ENCODE results near the gene COPB1. TPM values are rescaled to one million over a fixed set of nuclear protein-coding genes. Genes with fewer than 3 reads are reported as not detected.

Gene COPB1
- polyA plus RNA-seq, 4 donors, result 66.3 to 117 (median 89.8) TPM

DNA sequence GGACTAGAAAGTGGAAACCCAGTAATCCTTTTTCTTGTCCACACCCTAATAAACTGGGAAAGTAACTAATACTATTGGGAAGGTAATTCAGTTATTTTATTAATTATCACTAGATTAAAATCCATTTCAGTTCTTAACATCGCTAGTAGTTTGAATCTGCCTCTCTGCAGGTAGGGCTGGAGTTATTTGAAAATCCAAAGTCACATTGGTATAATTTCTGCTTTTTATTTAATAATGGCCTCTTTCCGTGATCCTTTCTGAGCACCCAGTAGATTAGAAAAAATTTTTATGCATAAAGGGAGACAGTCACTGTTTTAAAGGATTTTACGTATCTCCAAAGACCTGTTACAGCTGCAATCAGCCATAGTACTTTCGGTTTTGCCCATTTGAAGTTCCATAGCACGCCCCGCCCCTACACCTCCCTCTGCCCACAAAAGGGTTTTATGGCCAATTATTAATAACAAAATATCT lies 605 bp upstream of the COPB1 start:
- no peaks in the 10 kb centered on the region for H3K27me3 ChIP-seq (ENCODE audit: control insufficient read depth in 3 of 3, insufficient read depth in 3 of 3, low read length in 3 of 3)
- no peaks in the 10 kb centered on the region for H3K4me1 ChIP-seq (ENCODE audit: control insufficient read depth in 3 of 3, insufficient read depth in 2 of 3, low read depth in 1 of 3, low read length in 2 of 3)
- H3K4me3 ChIP-seq (ENCODE audit: low read depth in 1 of 3, low read length in 3 of 3), result peak overlapping the region in 2 of 3 donors; percentile 80 to 95
- WGBS, 3 donors, result 0 to 1% (median 1%) methylated on average over 6 of the region's 6 CpGs
- peak overlapping the region; percentile 83 to 99 (median 91) for H3K27ac ChIP-seq (ENCODE audit: low read depth in 1 of 3, low read length in 2 of 3)
- FAIRE-seq (no peak), DNase-seq (peak; percentile 77 to 82)
- H3K36me3 ChIP-seq (ENCODE audit: control insufficient read depth in 3 of 3, insufficient read depth in 2 of 3, low read depth in 1 of 3, low read length in 3 of 3), result peaks cover 4 to 7% (median 4%) of the 10 kb centered on the region in 3 donors
- no peaks in the 10 kb centered on the region for H3K9me3 ChIP-seq (ENCODE audit: control insufficient read depth in 2 of 2, insufficient read depth in 1 of 2, low read depth in 1 of 2, low read length in 1 of 2)

GRCh38 chr11:14499178-14499559 lies 442 bp downstream of the COPB1 start:
- WGBS, 3 donors, result 0 to 1% (median 1%) methylated on average over 18 to 19 of the region's 19 CpGs
- Histone ChIP-seq H3K36me3 (ENCODE audit: control insufficient read depth in 3 of 3, insufficient read depth in 2 of 3, low read depth in 1 of 3, low read length in 3 of 3) (peaks cover 3 to 7% (median 5%) of the 10 kb centered on the region in 3 donors), H3K9me3 (ENCODE audit: control insufficient read depth in 2 of 2, insufficient read depth in 1 of 2, low read depth in 1 of 2, low read length in 1 of 2) (no peaks in the 10 kb centered on the region), H3K4me1 (ENCODE audit: control insufficient read depth in 3 of 3, insufficient read depth in 2 of 3, low read depth in 1 of 3, low read length in 2 of 3) (no peaks in the 10 kb centered on the region), H3K27ac (ENCODE audit: low read depth in 1 of 3, low read length in 2 of 3) (peak overlapping the region; percentile 2 to 99 (median 91)), H3K27me3 (ENCODE audit: control insufficient read depth in 3 of 3, insufficient read depth in 3 of 3, low read length in 3 of 3) (no peaks in the 10 kb centered on the region), H3K4me3 (ENCODE audit: low read depth in 1 of 3, low read length in 3 of 3) (peak overlapping the region; percentile 80 to 95 (median 84))
- FAIRE-seq (no peak), DNase-seq (peak; percentile 38 to 71)

GRCh38 chr11:14480716-14481115 lies 18.9 kb downstream of the COPB1 start:
- H3K36me3 ChIP-seq (ENCODE audit: control insufficient read depth in 3 of 3, insufficient read depth in 2 of 3, low read depth in 1 of 3, low read length in 3 of 3), result peaks cover 8 to 44% (median 33%) of the 10 kb centered on the region in 3 donors

GRCh38 chr11:14471127-14471526 lies 28.5 kb downstream of the COPB1 start:
- H3K4me1 ChIP-seq (ENCODE audit: control insufficient read depth in 3 of 3, insufficient read depth in 2 of 3, low read depth in 1 of 3, low read length in 2 of 3), result no peaks in the 10 kb centered on the region
- H3K9me3 ChIP-seq (ENCODE audit: control insufficient read depth in 2 of 2, insufficient read depth in 1 of 2, low read depth in 1 of 2, low read length in 1 of 2), result no peaks in the 10 kb centered on the region
- DNase-seq (no peak), FAIRE-seq (no peak)
- WGBS, 3 donors, result 48 to 65% (median 62%) methylated on average over 1 of the region's 1 CpG
- H3K27me3 ChIP-seq (ENCODE audit: control insufficient read depth in 3 of 3, insufficient read depth in 3 of 3, low read length in 3 of 3), result no peaks in the 10 kb centered on the region
- H3K36me3 ChIP-seq (ENCODE audit: control insufficient read depth in 3 of 3, insufficient read depth in 2 of 3, low read depth in 1 of 3, low read length in 3 of 3), result peaks cover 20 to 36% (median 25%) of the 10 kb centered on the region in 3 donors
- H3K4me3 ChIP-seq (ENCODE audit: low read depth in 1 of 3, low read length in 3 of 3), result no peak overlapping the region
- H3K27ac ChIP-seq (ENCODE audit: low read depth in 1 of 3, low read length in 2 of 3), result no peak overlapping the region

More at GRCh38 chr11:14480716-14481115, 18.9 kb downstream of the COPB1 start:
- no peaks in the 10 kb centered on the region for H3K27me3 ChIP-seq (ENCODE audit: control insufficient read depth in 3 of 3, insufficient read depth in 3 of 3, low read length in 3 of 3)
- DNase-seq (no peak), FAIRE-seq (no peak)
- no peaks in the 10 kb centered on the region for H3K9me3 ChIP-seq (ENCODE audit: control insufficient read depth in 2 of 2, insufficient read depth in 1 of 2, low read depth in 1 of 2, low read length in 1 of 2)
- H3K27ac ChIP-seq (ENCODE audit: low read depth in 1 of 3, low read length in 2 of 3), result no peak overlapping the region
- H3K4me3 ChIP-seq (ENCODE audit: low read depth in 1 of 3, low read length in 3 of 3), result no peak overlapping the region
- H3K4me1 ChIP-seq (ENCODE audit: control insufficient read depth in 3 of 3, insufficient read depth in 2 of 3, low read depth in 1 of 3, low read length in 2 of 3), result no peaks in the 10 kb centered on the region
- WGBS, 3 donors, result 93 to 99% (median 97%) methylated on average over 3 of the region's 3 CpGs

- Histone ChIP-seq H3K4me1 (ENCODE audit: control insufficient read depth in 3 of 3, insufficient read depth in 2 of 3, low read depth in 1 of 3, low read length in 2 of 3) (no peaks in the 10 kb centered on the region), H3K27ac (ENCODE audit: low read depth in 1 of 3, low read length in 2 of 3) (no peak overlapping the region), H3K4me3 (ENCODE audit: low read depth in 1 of 3, low read length in 3 of 3) (no peak overlapping the region), H3K36me3 (ENCODE audit: control insufficient read depth in 3 of 3, insufficient read depth in 2 of 3, low read depth in 1 of 3, low read length in 3 of 3) (peaks cover 9 to 31% (median 27%) of the 10 kb centered on the region in 3 donors), H3K27me3 (ENCODE audit: control insufficient read depth in 3 of 3, insufficient read depth in 3 of 3, low read length in 3 of 3) (no peaks in the 10 kb centered on the region), H3K9me3 (ENCODE audit: control insufficient read depth in 2 of 2, insufficient read depth in 1 of 2, low read depth in 1 of 2, low read length in 1 of 2) (no peaks in the 10 kb centered on the region)
- 58 to 78% (median 63%) methylated on average over 2 of the region's 2 CpGs for WGBS, 3 donors
- no peak for FAIRE-seq
- peak in 1 of 2 donors; percentile 43 for DNase-seq
Observed at GRCh38 chr11:14463623-14464022, 36.0 kb downstream of the COPB1 start.

DNA sequence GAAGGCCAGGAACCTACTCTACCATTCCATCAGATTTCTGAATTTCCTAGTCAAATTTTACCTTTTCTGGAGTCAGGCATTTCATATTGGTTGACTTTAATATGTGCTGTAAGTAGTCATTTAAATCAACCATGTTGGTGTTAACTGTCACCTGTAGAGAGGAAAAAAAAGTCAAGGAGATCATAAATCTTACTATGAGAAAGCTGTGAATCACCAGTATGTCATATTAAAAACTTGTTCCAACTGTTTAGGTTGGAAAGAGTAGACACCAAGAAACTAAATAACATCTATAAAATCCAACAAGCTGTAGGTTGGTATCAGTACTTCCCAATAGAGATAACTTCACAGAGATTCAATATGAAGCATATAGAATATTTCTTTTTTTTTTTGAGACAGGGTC lies 39.5 kb downstream of the COPB1 start:
- FAIRE-seq (no peak), DNase-seq (no peak)
- Histone ChIP-seq H3K27ac (ENCODE audit: low read depth in 1 of 3, low read length in 2 of 3) (no peak overlapping the region), H3K9me3 (ENCODE audit: control insufficient read depth in 2 of 2, insufficient read depth in 1 of 2, low read depth in 1 of 2, low read length in 1 of 2) (no peaks in the 10 kb centered on the region), H3K4me1 (ENCODE audit: control insufficient read depth in 3 of 3, insufficient read depth in 2 of 3, low read depth in 1 of 3, low read length in 2 of 3) (no peaks in the 10 kb centered on the region), H3K4me3 (ENCODE audit: low read depth in 1 of 3, low read length in 3 of 3) (no peak overlapping the region), H3K27me3 (ENCODE audit: control insufficient read depth in 3 of 3, insufficient read depth in 3 of 3, low read length in 3 of 3) (no peaks in the 10 kb centered on the region), H3K36me3 (ENCODE audit: control insufficient read depth in 3 of 3, insufficient read depth in 2 of 3, low read depth in 1 of 3, low read length in 3 of 3) (peaks cover 13 to 30% (median 26%) of the 10 kb centered on the region in 3 donors)

GRCh38 chr11:14458377-14458776 lies 41.2 kb downstream of the COPB1 start:
- Histone ChIP-seq H3K27me3 (ENCODE audit: control insufficient read depth in 3 of 3, insufficient read depth in 3 of 3, low read length in 3 of 3) (no peaks in the 10 kb centered on the region), H3K4me3 (ENCODE audit: low read depth in 1 of 3, low read length in 3 of 3) (no peak overlapping the region), H3K36me3 (ENCODE audit: control insufficient read depth in 3 of 3, insufficient read depth in 2 of 3, low read depth in 1 of 3, low read length in 3 of 3) (peaks cover 13 to 39% (median 20%) of the 10 kb centered on the region in 3 donors), H3K9me3 (ENCODE audit: control insufficient read depth in 2 of 2, insufficient read depth in 1 of 2, low read depth in 1 of 2, low read length in 1 of 2) (no peaks in the 10 kb centered on the region), H3K27ac (ENCODE audit: low read depth in 1 of 3, low read length in 2 of 3) (no peak overlapping the region), H3K4me1 (ENCODE audit: control insufficient read depth in 3 of 3, insufficient read depth in 2 of 3, low read depth in 1 of 3, low read length in 2 of 3) (no peaks in the 10 kb centered on the region)
- no peak for DNase-seq
- no peak for FAIRE-seq
- WGBS, 3 donors, result 87 to 91% (median 89%) methylated on average over 3 of the region's 3 CpGs

GRCh38 chr11:14455648-14456430 lies 43.8 kb downstream of the COPB1 start:
- FAIRE-seq, result no peak
- DNase-seq, result no peak
- H3K27ac ChIP-seq (ENCODE audit: low read depth in 1 of 3, low read length in 2 of 3), result no peak overlapping the region
- WGBS, 3 donors, result 75 to 90% (median 84%) methylated on average over 3 of the region's 3 CpGs
- no peaks in the 10 kb centered on the region for H3K4me1 ChIP-seq (ENCODE audit: control insufficient read depth in 3 of 3, insufficient read depth in 2 of 3, low read depth in 1 of 3, low read length in 2 of 3)
- H3K27me3 ChIP-seq (ENCODE audit: control insufficient read depth in 3 of 3, insufficient read depth in 3 of 3, low read length in 3 of 3), result no peaks in the 10 kb centered on the region
- peaks cover 12 to 33% (median 13%) of the 10 kb centered on the region in 3 donors for H3K36me3 ChIP-seq (ENCODE audit: control insufficient read depth in 3 of 3, insufficient read depth in 2 of 3, low read depth in 1 of 3, low read length in 3 of 3)
- peaks cover 0 to 2% of the 10 kb centered on the region in 2 donors for H3K9me3 ChIP-seq (ENCODE audit: control insufficient read depth in 2 of 2, insufficient read depth in 1 of 2, low read depth in 1 of 2, low read length in 1 of 2)
- no peak overlapping the region for H3K4me3 ChIP-seq (ENCODE audit: low read depth in 1 of 3, low read length in 3 of 3)

Data from small intestine (tissue), 7 donors.